NCI-H2196 treated with DMSO at 0.1 percent for 48 hours (cell line): ENCODE measurements around the gene CEMIP.

Experiments used
- DNase-seq: peaks from one replicate; lab custom pipeline; 2025; ENCODE audit not compliant: unreplicated experiment; lab: John Stamatoyannopoulos, UW

The CEMIP gene

GRCh38 chr15:80878867-80879250 is 99.7 kb downstream of the CEMIP start:
- no peak for DNase-seq

DNA sequence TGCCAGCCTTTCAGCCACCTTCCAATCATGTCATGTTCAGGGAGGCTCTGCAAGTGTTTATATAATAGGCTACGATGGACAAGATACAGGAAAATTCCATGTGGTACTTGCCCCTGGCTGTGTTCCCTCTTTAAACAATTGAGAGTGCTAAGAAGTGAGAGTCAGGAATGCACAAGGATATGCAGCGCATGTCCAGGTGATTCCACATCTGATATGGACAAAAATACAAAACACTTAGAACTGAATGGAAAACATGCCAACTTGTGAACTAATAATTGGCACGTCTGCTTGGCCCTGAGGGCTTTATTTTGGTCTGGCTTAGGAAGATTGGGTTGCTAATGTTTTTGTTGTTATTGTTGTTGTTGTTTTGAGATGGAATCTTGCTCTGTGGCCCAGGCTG is 100.9 kb downstream of the CEMIP start:
- DNase-seq, result no peak

- no peak for DNase-seq
Observed at GRCh38 chr15:80883641-80884040, 104.5 kb downstream of the CEMIP start.

DNA sequence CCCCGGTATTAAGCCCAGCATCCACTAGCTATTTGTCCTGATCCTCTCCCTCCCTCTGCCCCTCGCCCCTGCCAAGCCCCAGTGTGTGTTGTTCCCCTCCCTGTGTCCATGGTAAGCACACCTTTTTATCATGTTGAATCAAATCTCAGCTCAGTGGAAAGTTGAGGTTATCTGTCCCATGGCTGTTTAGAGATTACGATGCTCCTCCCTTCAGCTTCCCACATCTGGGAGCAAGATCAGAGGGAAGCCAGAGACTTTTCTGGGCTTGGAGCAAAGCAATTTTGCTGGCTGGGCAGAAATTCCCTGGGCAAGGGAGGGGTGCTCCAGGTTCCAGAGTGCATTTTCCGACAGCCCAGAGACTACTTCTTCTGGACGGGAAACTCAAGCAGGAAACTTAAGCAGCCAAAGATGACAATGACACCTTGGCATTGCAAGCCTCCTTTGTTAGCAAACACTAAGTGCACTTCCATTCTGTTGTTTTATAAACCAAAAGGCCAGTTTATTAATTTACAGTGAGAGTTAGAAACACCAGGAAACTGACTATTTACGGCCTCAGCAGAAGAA is 105.9 kb downstream of the CEMIP start:
- DNase-seq, result no peak

DNA sequence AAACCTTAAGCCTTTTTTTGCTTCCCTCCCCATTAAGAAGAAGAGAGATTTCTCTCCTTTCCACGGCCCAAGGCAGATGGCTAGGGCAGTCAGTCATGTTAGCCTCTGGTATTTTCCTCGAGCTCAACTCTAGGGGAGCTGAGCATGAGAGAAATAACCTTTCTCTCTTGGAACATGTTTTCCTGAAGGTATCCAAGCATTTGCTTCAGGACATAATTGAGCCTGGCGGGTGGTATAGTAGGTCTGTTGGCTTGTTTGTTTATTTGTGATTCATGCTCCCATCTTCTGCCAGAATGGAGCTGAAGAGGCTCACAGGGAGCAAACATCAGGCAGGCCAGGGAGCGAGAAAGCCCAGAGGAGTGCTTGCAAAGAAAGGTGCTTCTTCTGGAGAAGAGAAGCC is 108.0 kb downstream of the CEMIP start:
- DNase-seq, result no peak

DNA sequence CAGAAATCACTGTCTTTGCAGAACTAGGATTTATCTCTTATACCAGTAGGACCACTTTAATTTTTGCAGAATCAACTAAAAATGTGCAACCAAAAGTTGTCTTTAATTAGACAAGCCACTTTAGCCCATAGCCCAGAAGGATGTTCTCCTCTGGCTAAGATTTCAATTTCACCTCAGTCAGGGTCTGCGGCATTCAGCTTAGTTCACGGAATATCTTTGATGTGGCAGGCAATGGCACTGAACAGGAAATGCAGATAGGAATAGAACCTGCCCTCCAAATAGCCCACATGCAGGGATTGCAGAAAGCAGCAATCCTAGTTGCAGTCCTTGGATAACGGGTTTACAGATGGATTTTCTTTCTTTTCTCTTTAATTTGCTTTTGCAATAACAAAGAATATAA is 109.7 kb downstream of the CEMIP start:
- DNase-seq, result no peak

- no peak for DNase-seq
Observed at GRCh38 chr15:80890341-80891005, 111.3 kb downstream of the CEMIP start.

DNA sequence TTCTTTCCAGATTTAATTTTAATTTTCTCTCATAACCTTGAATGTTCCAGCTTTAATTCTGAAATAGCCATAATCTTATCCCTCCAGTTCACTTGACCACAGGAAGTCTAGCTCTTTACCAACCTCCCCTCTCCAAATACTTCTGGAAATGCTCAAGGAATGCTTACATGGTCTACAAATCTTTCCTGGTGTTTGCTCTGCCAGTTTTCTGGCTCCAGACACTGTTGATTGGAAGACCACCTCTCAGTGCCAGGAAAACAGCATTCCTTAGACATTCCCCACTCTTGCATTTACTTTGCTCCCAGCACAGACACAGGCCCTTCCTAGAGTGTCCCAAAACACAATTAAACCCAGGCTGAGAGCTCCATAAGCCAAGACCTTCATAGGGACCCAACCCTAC is 111.8 kb downstream of the CEMIP start:
- no peak for DNase-seq

DNA sequence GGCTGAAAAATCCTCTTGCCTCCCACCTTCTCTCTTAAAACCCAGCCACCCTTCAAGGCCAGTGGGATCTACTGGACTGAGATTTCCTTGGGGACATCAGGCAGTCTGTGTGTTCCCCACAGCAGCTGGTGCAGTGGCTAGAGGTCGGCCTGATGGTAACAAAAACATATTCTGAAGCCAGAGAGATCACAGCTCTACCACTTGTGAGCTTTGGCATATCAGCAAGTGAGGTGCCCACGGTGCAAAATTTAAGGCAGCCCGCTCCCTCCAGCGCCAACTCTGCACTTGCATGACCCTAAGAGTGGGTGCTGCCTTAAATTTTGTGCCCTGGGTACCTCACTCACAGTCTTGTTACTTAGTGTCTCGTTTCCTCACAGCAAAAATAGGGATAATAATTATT is 113.2 kb downstream of the CEMIP start:
- DNase-seq, result no peak

DNA sequence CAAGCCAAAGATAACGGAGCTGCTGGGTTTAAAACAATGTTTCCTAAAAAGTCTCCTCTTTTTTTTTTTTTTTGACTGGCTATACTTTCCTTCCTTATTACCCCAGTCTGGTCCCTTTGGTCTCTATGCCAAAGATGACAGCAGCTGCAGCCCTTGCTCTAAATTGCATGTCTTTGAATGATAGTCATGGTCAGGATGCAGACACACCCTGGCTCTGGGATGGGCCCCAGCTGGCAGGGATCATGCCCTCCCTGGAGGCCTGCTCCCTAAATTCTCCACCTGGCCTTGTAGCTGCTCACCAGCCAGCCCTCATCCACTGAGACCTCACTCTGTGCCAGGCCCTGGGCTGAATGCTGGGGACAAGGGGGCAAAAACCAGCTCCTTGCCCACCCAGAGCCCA is 114.6 kb downstream of the CEMIP start:
- DNase-seq, result no peak

GRCh38 chr15:80895091-80895490 is 115.9 kb downstream of the CEMIP start:
- DNase-seq, result no peak

DNA sequence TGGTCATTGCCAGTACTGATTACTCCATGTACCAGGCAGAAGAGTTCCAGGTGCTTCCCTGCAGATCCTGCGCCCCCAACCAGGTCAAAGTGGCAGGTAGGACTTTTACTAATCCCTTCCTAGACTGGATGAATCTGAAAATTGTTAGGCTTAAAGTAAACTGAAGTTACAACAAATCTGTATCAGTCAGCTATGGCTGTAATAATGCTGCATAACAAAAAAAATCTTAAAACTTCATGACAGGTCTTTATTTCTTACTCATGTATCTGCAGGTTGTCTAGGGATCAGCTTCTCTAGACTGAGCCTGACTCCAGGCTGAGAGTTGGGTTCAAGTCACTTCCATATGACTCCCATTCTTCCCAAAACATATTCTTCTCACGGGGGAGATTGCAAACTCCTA is 116.8 kb downstream of the CEMIP start:
- no peak for DNase-seq

GRCh38 chr15:80898040-80898439 is 118.9 kb downstream of the CEMIP start:
- DNase-seq, result no peak

GRCh38 chr15:80902298-80902801 is 123.2 kb downstream of the CEMIP start:
- no peak for DNase-seq

DNA sequence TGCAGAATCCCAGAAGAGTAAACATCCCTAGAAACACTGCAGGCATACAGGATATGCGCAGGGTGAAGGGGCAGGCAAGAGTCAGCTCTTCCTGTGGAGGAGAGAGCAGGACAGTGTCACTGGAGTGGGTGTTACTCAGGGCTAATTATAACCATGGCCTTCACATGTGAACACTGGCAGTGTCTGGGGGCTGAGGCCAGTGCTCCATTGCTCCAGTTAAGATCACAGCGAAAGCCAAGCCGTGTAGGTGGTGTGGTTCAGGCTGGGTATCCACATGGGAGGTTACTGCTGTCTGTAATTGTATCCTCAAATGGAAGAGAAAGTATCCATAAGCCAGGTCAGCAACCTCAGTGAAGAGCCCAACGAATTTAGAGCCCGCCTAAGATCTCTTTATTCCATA is 125.8 kb downstream of the CEMIP start:
- DNase-seq, result no peak

DNA sequence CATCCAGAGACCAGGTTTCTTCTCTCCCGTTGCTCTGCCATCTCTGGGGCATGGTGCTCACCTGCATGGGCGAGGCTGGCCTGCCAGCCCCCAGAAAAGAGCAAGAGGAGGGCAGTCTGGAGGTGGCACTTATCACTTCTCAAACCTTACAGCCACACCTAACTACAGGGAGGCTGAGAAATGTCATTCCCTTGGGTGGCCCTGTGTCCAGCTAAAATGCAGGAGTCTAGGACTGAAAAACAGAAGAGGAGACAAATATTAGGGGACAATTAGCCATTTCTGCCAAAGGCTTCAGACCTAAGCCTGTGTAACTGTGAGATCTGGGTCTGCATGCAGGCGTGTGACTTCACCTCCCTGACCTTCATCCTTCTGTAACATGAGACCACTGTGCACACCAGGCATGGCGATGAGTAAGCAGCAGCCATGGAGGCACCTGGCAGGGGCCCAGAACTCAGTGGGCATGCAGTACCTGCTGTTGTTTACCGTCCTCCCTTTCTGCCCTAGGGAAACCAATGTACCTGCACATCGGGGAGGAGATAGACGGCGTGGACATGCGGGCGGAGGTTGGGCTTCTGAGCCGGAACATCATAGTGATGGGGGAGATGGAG is 127.1 kb downstream of the CEMIP start:
- DNase-seq, result peak; percentile 51

DNA sequence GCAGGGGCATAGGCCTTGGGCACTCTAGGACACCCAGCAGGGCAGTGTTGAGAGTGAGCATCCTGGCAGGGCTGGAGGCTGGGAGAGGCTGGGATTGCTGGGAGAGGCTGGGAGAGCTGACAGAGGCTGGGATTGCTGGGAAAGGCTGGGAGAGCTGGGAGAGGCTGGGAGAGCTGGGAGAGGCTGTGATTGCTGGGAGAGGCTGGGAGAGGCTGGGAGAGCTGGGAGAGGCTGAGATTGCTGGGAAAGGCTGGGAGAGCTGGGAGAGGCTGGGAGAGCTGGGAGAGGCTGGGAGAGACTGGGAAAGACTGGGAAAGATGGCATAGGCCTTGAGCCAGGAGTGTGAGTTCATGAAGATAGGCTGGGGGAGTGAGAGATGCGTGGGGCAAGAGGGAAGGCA is 132.7 kb downstream of the CEMIP start:
- no peak for DNase-seq

- no peak for DNase-seq
Observed at GRCh38 chr15:80912673-80913072, 133.5 kb downstream of the CEMIP start.

- DNase-seq, result no peak
Observed at GRCh38 chr15:80913541-80913940, 134.4 kb downstream of the CEMIP start.

DNA sequence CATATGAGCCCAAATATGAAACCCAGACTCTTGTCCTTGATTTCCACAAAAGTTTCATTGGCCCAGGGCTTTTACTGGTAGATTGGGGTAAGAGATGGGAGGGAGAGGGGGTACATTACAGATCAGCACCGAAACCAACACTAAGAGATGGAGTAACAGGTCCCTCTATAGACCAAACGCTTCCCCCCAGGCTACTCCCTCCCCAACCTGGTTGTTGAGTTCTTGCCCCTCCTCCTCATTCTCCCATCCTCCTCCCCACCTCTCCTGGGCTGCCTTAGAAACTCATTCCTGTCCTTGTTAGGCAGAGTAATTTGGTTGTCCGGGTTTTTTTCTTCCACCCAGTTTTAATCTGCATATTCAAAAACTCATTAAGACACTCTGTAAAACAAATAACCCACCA is 136.3 kb downstream of the CEMIP start:
- no peak for DNase-seq

DNA sequence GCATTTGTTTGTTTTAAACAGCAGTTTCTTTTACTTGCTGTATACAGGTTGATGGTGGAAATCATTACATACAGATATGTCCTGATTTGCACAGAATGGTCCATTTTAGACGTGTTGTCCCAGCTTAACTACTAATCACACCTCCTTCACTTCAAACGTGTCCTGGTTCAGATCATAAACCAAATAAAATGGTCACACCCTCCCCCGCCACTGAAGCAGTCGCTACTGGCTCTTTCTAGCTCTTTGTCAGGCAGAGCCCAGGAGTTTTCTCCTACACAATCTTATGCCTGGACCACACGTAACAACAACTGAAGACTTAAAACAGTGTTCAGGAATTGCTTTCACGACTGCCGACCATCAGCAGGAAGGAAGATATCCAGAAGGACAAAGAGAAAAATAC is 136.9 kb downstream of the CEMIP start:
- DNase-seq, result no peak

DNA sequence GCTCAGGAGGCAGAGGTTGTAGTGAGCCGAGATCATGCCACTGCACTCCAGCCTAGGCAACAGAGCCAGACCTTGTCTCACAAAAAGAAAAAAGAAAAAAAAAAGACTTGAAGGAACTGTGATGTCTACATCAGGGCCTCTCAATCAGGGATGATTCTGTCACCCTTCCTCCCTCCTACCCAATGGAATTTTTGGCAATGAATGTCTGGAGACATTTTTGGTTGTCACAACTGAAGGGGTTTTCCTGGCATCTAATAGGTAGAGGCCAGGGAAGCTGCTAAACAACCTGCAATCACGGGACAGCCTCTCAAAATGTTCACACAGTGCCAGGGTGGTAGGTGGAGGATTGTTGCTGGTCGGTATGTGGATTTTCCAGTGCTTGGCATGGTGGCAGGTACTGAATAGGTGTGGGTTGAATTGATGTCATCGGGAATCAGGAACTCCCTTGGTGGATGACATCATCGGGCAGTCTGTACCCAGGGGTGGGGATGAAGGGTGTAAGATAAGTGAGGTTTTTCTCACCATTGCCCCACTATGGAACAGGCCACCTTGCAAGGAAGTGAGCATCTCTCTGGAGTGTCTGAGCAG is 139.1 kb downstream of the CEMIP start:
- no peak for DNase-seq
